IMR-90 (cell line): ENCODE results near the gene TEP1. TPM values are rescaled to one million over a fixed set of nuclear protein-coding genes. Genes with fewer than 3 reads are reported as not detected.

Source experiments
- ATAC-seq: fragments of 200-7000 bp; cut with Tn5 transposase; 2 replicates; pipeline ENCODE4 v1.9.1; 2020; ENCODE audit warnings: low read depth, mild to moderate bottlenecking, moderate library complexity
- BruUV-seq: library from RNA; stranded (reverse); fragments of 400-500 nt; replicated peaks from 2 replicates; lab custom pipeline; 2021; lab: Mats Ljungman, UMichigan
- CTCF ChIA-PET: fragments of 300-600 bp; formaldehyde crosslinking; extraction: SDS; loops from one replicate; lab custom pipeline; 2021; ENCODE audit warnings: antibody characterized with exemption; lab: Yijun Ruan, JAX
- POLR2A ChIA-PET: fragments of 300-600 bp; sonication (Branson Sonifier 250); formaldehyde crosslinking; loops from one replicate; lab custom pipeline; 2022; ENCODE audit warnings: antibody characterized with exemption; ENCODE audit not compliant: unreplicated experiment; lab: Charles Lee
- DNase-seq: peaks from one replicate; pipeline ENCODE4 v3.0.0; 2013
- H2AFZ ChIP-seq: replicated peaks from 2 replicates; pipeline ENCODE3; 2013; ENCODE audit warnings: low read length, mild to moderate bottlenecking; ENCODE audit not compliant: poor library complexity
- H2AK5ac ChIP-seq: 2 replicates; pipeline ENCODE4 v1.6.1; 2013; ENCODE audit warnings: low read depth, low read length, inconsistent platforms
- H2AK9ac ChIP-seq: replicated peaks from 2 replicates; pipeline ENCODE3; 2013; ENCODE audit warnings: mild to moderate bottlenecking, low read depth, low read length, moderate library complexity; ENCODE audit not compliant: poor library complexity
- H2BK120ac ChIP-seq: 2 replicates; pipeline ENCODE4 v1.6.1; 2013; ENCODE audit warnings: low read depth, low read length, inconsistent platforms
- H2BK15ac ChIP-seq: 3 replicates; pipeline ENCODE4 v1.6.1; 2013; ENCODE audit warnings: low read depth, low read length, inconsistent platforms
- H2BK20ac ChIP-seq: 2 replicates; pipeline ENCODE4 v1.6.1; 2013; ENCODE audit warnings: low read depth, mild to moderate bottlenecking, inconsistent platforms, low read length, moderate library complexity
- H2BK5ac ChIP-seq: 2 replicates; pipeline ENCODE4 v1.6.1; 2013; ENCODE audit warnings: mild to moderate bottlenecking, low read depth, low read length, inconsistent platforms; ENCODE audit not compliant: poor library complexity, severe bottlenecking
- H3K14ac ChIP-seq: replicated peaks from 2 replicates; pipeline ENCODE4 v1.6.1; 2013; ENCODE audit warnings: low read depth, low read length, inconsistent platforms
- H3K18ac ChIP-seq: 2 replicates; pipeline ENCODE4 v1.6.1; 2013; ENCODE audit warnings: low read depth, low read length, control low read depth
- H3K23ac ChIP-seq: 2 replicates; pipeline ENCODE4 v1.6.1; 2013; ENCODE audit warnings: low read depth, low read length, inconsistent platforms
- H3K27ac ChIP-seq: 2 replicates; pipeline ENCODE4 v1.5.1; 2013; ENCODE audit warnings: mild to moderate bottlenecking, control low read depth, low read length; ENCODE audit not compliant: insufficient read depth
- H3K27me3 ChIP-seq: 2 replicates; pipeline ENCODE4 v1.6.1; 2013; ENCODE audit warnings: low read length; ENCODE audit not compliant: control insufficient read depth, insufficient read depth
- H3K36me3 ChIP-seq: 2 replicates; pipeline ENCODE4 v1.6.1; 2013; ENCODE audit warnings: low read length, mixed read lengths; ENCODE audit not compliant: control insufficient read depth, insufficient read depth
- H3K4ac ChIP-seq: 2 replicates; pipeline ENCODE4 v1.6.1; 2013; ENCODE audit warnings: low read depth, low read length, inconsistent platforms
- H3K4me1 ChIP-seq: 2 replicates; pipeline ENCODE4 v1.6.1; 2013; ENCODE audit warnings: low read length, mixed read lengths; ENCODE audit not compliant: control insufficient read depth, insufficient read depth
- H3K4me2 ChIP-seq: 2 replicates; pipeline ENCODE4 v1.6.1; 2013; ENCODE audit warnings: low read depth, mild to moderate bottlenecking, control low read depth, low read length, moderate library complexity
- H3K4me3 ChIP-seq: 2 replicates; pipeline ENCODE4 v1.5.1; 2013; ENCODE audit warnings: low read depth, mild to moderate bottlenecking, control low read depth, low read length, moderate library complexity; ENCODE audit not compliant: insufficient read depth
- H3K56ac ChIP-seq: 2 replicates; pipeline ENCODE4 v1.6.1; 2013; ENCODE audit warnings: low read length, inconsistent platforms; ENCODE audit not compliant: insufficient read depth; ENCODE audit errors: extremely low read depth
- H3K79me1 ChIP-seq, 2 experiments: 2 replicates each; pipeline ENCODE4 v1.6.1; 2013; ENCODE audit warnings: low read length in 2 of 2, inconsistent platforms in 1 of 2, low read depth in 1 of 2
- H3K9ac ChIP-seq: 2 replicates; pipeline ENCODE4 v1.6.1; 2013; ENCODE audit warnings: low read depth, low read length, control low read depth
- H3K9me1 ChIP-seq: 2 replicates; pipeline ENCODE4 v1.6.1; 2013; ENCODE audit warnings: low read length, inconsistent platforms; ENCODE audit not compliant: insufficient read depth
- H3K9me3 ChIP-seq: 2 replicates; pipeline ENCODE4 v1.6.1; 2013; ENCODE audit warnings: low read length; ENCODE audit not compliant: control insufficient read depth, insufficient read depth
- H4K20me1 ChIP-seq: 2 replicates; pipeline ENCODE4 v1.6.1; 2013; ENCODE audit warnings: low read length, inconsistent platforms; ENCODE audit not compliant: insufficient read depth
- H4K5ac ChIP-seq: 2 replicates; pipeline ENCODE4 v1.6.1; 2013; ENCODE audit warnings: mild to moderate bottlenecking, low read depth, low read length, control low read depth
- H4K8ac ChIP-seq, 2 experiments: 2 replicates each; pipeline ENCODE4 v1.6.1; 2013; ENCODE audit warnings: low read depth in 2 of 2, low read length in 2 of 2, control low read depth in 1 of 2, inconsistent platforms in 1 of 2
- H4K91ac ChIP-seq: 2 replicates; pipeline ENCODE4 v1.6.1; 2013; ENCODE audit warnings: low read depth, low read length, inconsistent platforms; ENCODE audit not compliant: insufficient read depth
- BHLHE40 ChIP-seq: fragments of 150-350 bp; IDR thresholded peaks from 2 replicates; pipeline ENCODE4 v1.6.1; 2016; ENCODE audit warnings: mild to moderate bottlenecking, low read depth, low read length
- CEBPB ChIP-seq: IDR thresholded peaks from 2 replicates; pipeline ENCODE4 v1.6.1; 2012; ENCODE audit warnings: low read depth, low read length, improper control_type of control experiment
- CHD1 ChIP-seq: IDR thresholded peaks from 2 replicates; pipeline ENCODE4 v1.6.1; 2012; ENCODE audit warnings: low read depth, low read length, improper control_type of control experiment
- CTCF ChIP-seq: conservative IDR thresholded peaks from 2 replicates; pipeline ENCODE4 v1.5.1; 2012; ENCODE audit warnings: mild to moderate bottlenecking, low read depth, low read length, improper control_type of control experiment
- ELK1 ChIP-seq: fragments of 150-350 bp; IDR thresholded peaks from 2 replicates; pipeline ENCODE4 v1.6.1; 2016; ENCODE audit warnings: low read depth, mild to moderate bottlenecking, low read length, moderate library complexity, borderline replicate concordance
- FOS ChIP-seq: fragments of 150-350 bp; IDR thresholded peaks from 2 replicates; pipeline ENCODE4 v1.6.1; 2016; ENCODE audit warnings: low read depth, low read length
- MAZ ChIP-seq: IDR thresholded peaks from 2 replicates; pipeline ENCODE4 v1.6.1; 2012; ENCODE audit warnings: low read depth, mild to moderate bottlenecking, low read length, improper control_type of control experiment, moderate library complexity, borderline replicate concordance
- MXI1 ChIP-seq: IDR thresholded peaks from 2 replicates; pipeline ENCODE4 v1.6.1; 2012; ENCODE audit warnings: low read depth, mild to moderate bottlenecking, low read length, moderate library complexity, borderline replicate concordance
- NFE2L2 ChIP-seq: fragments of 150-350 bp; IDR thresholded peaks from 2 replicates; pipeline ENCODE4 v1.6.1; 2016; ENCODE audit warnings: low read depth, mild to moderate bottlenecking, low read length
- RAD21 ChIP-seq: IDR thresholded peaks from 2 replicates; pipeline ENCODE4 v1.6.1; 2012; ENCODE audit warnings: low read length, improper control_type of control experiment
- RCOR1 ChIP-seq: IDR thresholded peaks from 2 replicates; pipeline ENCODE4 v1.6.1; 2012; ENCODE audit warnings: mild to moderate bottlenecking, low read length, improper control_type of control experiment; ENCODE audit not compliant: insufficient replicate concordance
- RFX5 ChIP-seq: IDR thresholded peaks from 2 replicates; pipeline ENCODE4 v1.8.0; 2012; ENCODE audit warnings: low read depth, mild to moderate bottlenecking, low read length, moderate library complexity
- SMC3 ChIP-seq: fragments of 150-350 bp; IDR thresholded peaks from 2 replicates; pipeline ENCODE4 v1.6.1; 2016; ENCODE audit warnings: low read depth, mild to moderate bottlenecking, antibody characterized with exemption, low read length, moderate library complexity
- USF2 ChIP-seq: fragments of 150-350 bp; IDR thresholded peaks from 2 replicates; pipeline ENCODE4 v1.6.1; 2017; ENCODE audit warnings: mild to moderate bottlenecking, antibody characterized with exemption, low read length, low read depth
- WGBS, 2 experiments: methylation state at CpG; one replicate each; pipeline versions ENCODE4 v1.1.5 to v1.1.7; 2013; ENCODE audit warnings: missing lambda C conversion rate in 2 of 2; ENCODE audit not compliant: insufficient read length in 1 of 2; ENCODE audit errors: extremely low coverage in 2 of 2; 5-methylcytosine and 5-hydroxymethylcytosine counted together
- dilution Hi-C: fragments of 300-500 bp; cut with HindIII; formaldehyde crosslinking; loops from one replicate; pipeline ENCODE4 v1.14.3; 2018; ENCODE audit warnings: low sequenced_read_pairs; ENCODE audit not compliant: unreplicated experiment
- in situ Hi-C: fragments of 300-500 bp; cut with MboI; formaldehyde crosslinking; loops from 3 replicates; pipeline ENCODE4 v1.14.3; 2019; ENCODE audit warnings: low sequenced_read_pairs, inconsistent platforms, mixed read lengths
- intact Hi-C: fragments of 100-400 bp; cut with micrococcal nuclease; formaldehyde crosslinking; loops from 2 replicates; pipeline ENCODE4 v1.10.0; 2022
- polyA plus RNA-seq, 3 experiments: library from polyadenylated mRNA; depleted of rRNA; stranded (reverse); fragments of >200 nt; gene quantifications; 2 replicates each; pipeline ENCODE4 v1.2.3, GENCODE V29; 2012; ENCODE audit warnings: low replicate concordance in 1 of 3
- total RNA-seq: library from RNA; depleted of rRNA; stranded (reverse); fragments of >200 nt; gene quantifications from 2 replicates; pipeline ENCODE4 v1.2.3, GENCODE V29; 2012

Gene TEP1
- total and polyA plus RNA-seq, 2 of the 4 experiments (the other 2 are of a cell fraction), result 10.7 to 12.4 TPM

GRCh38 chr14:20380681-20381080 is 32.6 kb downstream of the TEP1 start:
- Histone ChIP-seq H3K4me3 (no peak overlapping the region), H4K91ac (no peak overlapping the region), H2BK120ac (no peak overlapping the region), H2BK20ac (no peak overlapping the region), H3K4me1 (no peaks in the 10 kb centered on the region), H3K36me3 (peaks cover 80% of the 10 kb centered on the region), H2AK5ac (no peak overlapping the region), H2BK15ac (no peak overlapping the region), H3K4ac (no peak overlapping the region), H3K79me1 (no peaks in the 10 kb centered on the region), H4K8ac (no peak overlapping the region), H3K4me2 (no peak overlapping the region), H3K9me1 (no peaks in the 10 kb centered on the region), H3K27ac (no peak overlapping the region), H2AFZ (no peak overlapping the region), H4K5ac (no peak overlapping the region), H2BK5ac (no peak overlapping the region), H3K56ac (no peak overlapping the region), H3K9ac (no peak overlapping the region), H3K18ac (no peak overlapping the region), H3K14ac (no peak overlapping the region), H3K27me3 (no peaks in the 10 kb centered on the region), H3K9me3 (no peaks in the 10 kb centered on the region), H4K20me1 (no peaks in the 10 kb centered on the region), H2AK9ac (no peak overlapping the region), H3K23ac (no peak overlapping the region)
- CTCF ChIA-PET, result no interaction called here
- WGBS, 2 experiments, result 100% methylated on average over 3 of the region's 6 CpGs; no CpG with 5 or more reads in 1 of the 2 experiments
- in situ Hi-C loops, result no loop called here
- intact Hi-C loops, result no loop called here
- no TSS peak for BruUV-seq
- DNase-seq, result no peak
- ATAC-seq, result no peak
- dilution Hi-C loops, result no loop called here
- POLR2A ChIA-PET, result no interaction called here
- TF ChIP-seq BHLHE40 (no peak), MXI1 (no peak), SMC3 (no peak), CHD1 (no peak), MAZ (no peak), RCOR1 (no peak), RAD21 (no peak), CTCF (no peak), USF2 (no peak), ELK1 (no peak), FOS (no peak), CEBPB (no peak), NFE2L2 (no peak), RFX5 (no peak)
